Neural cell (in vitro differentiated cells): ENCODE data around the gene PARG.

Experiments used
- CTCF ChIP-seq: fragments of 450-650 bp; IDR thresholded peaks from 2 replicates; pipeline ENCODE4 v1.5.1; 2014; ENCODE audit warnings: antibody characterized with exemption, mild to moderate bottlenecking, moderate library complexity; ENCODE audit not compliant: poor library complexity, severe bottlenecking
- POLR2AphosphoS5 ChIP-seq: IDR thresholded peaks from 2 replicates; pipeline ENCODE4 v1.6.1; 2012
- RAD21 ChIP-seq: fragments of 450-650 bp; conservative IDR thresholded peaks from 2 replicates; pipeline ENCODE4 v1.6.1; 2014; ENCODE audit warnings: antibody characterized with exemption, mild to moderate bottlenecking, moderate library complexity

DNA sequence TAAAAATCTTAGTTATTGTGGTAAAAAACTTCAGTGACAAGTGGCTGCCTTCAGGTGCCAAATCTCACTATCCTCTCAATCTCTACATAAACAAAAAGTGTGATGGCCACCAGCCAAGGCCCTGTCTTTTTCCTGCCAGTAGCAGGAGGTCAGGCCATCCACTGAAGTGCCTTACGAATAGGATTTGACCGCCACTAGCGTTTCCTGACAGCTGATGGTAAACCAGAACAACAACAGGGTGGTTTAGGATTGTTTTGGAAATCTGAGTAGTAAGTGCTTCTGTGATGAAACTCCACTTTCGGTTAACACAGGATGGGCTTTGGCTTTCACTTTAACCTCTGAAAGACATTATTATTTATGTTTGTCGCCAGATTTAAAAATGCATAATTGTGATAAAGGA, 124.0 kb downstream of the PARG start:
- TF ChIP-seq CTCF: no peak
- no peak for TF ChIP-seq RAD21
- TF ChIP-seq POLR2AphosphoS5: no peak
